Amniotic epithelial cell (primary cell): Measurements from ENCODE around the gene HMCN2.

Experiments
- DNase-seq: peaks from one replicate; pipeline ENCODE4 v3.0.0-alpha.2; 2010; ENCODE audit warnings: low read depth

HMCN2 gene

GRCh38 chr9:130414910-130415746 is 149.6 kb downstream of the HMCN2 start:
- DNase-seq: peak; percentile 70

- DNase-seq: no peak
Observed at GRCh38 chr9:130417602-130418001, 152.0 kb downstream of the HMCN2 start.

- no peak for DNase-seq
Observed at GRCh38 chr9:130418776-130419175, 153.2 kb downstream of the HMCN2 start.

- no peak for DNase-seq
Observed at GRCh38 chr9:130419521-130420035, 154.0 kb downstream of the HMCN2 start.

GRCh38 chr9:130421154-130421801 is 155.7 kb downstream of the HMCN2 start:
- no peak for DNase-seq

GRCh38 chr9:130421802-130422276 is 156.3 kb downstream of the HMCN2 start:
- peak; percentile 14 for DNase-seq

- DNase-seq: no peak
Observed at GRCh38 chr9:130422546-130422945, 157.0 kb downstream of the HMCN2 start.

- DNase-seq: no peak
Observed at GRCh38 chr9:130423272-130423671, 157.7 kb downstream of the HMCN2 start.

GRCh38 chr9:130424595-130425454 is 159.3 kb downstream of the HMCN2 start:
- no peak for DNase-seq

GRCh38 chr9:130425741-130426466 is 160.3 kb downstream of the HMCN2 start:
- DNase-seq: no peak

- no peak for DNase-seq
Observed at GRCh38 chr9:130426467-130426773, 160.9 kb downstream of the HMCN2 start.

GRCh38 chr9:130426883-130427282 is 161.3 kb downstream of the HMCN2 start:
- DNase-seq: no peak

GRCh38 chr9:130427326-130427725 is 161.8 kb downstream of the HMCN2 start:
- no peak for DNase-seq

GRCh38 chr9:130428086-130428665 is 162.6 kb downstream of the HMCN2 start:
- DNase-seq: no peak

GRCh38 chr9:130429381-130429780 is 163.8 kb downstream of the HMCN2 start:
- no peak for DNase-seq

- no peak for DNase-seq
Observed at GRCh38 chr9:130429831-130430230, 164.3 kb downstream of the HMCN2 start.

- DNase-seq: no peak
Observed at GRCh38 chr9:130430232-130430631, 164.7 kb downstream of the HMCN2 start.

GRCh38 chr9:130430734-130431535 is 165.4 kb downstream of the HMCN2 start:
- no peak for DNase-seq

GRCh38 chr9:130431536-130432303 is 166.2 kb downstream of the HMCN2 start:
- no peak for DNase-seq

GRCh38 chr9:130432362-130432761 is 166.8 kb downstream of the HMCN2 start:
- DNase-seq: no peak
